Sigmoid colon (tissue), 7 donors: ENCODE measurements around the gene ARHGEF17. TPM values are rescaled to one million over a fixed set of nuclear protein-coding genes. Genes with fewer than 3 reads are reported as not detected.

Experiments
- DNase-seq: peaks from one replicate; pipeline ENCODE4 v3.0.0-alpha.2; 2019
- H3K27ac ChIP-seq, 4 donors: fragments of 200-600 bp; sonication (generic); one replicate each; pipeline ENCODE4 v1.5.1; 2016 to 2019; ENCODE audit warnings: mild to moderate bottlenecking in 1 of 4
- H3K27me3 ChIP-seq, 3 donors: fragments of 200-600 bp; sonication (generic); one replicate each; pipeline ENCODE4 v1.5.1; 2019; ENCODE audit warnings: mild to moderate bottlenecking in 1 of 3
- H3K36me3 ChIP-seq, 4 donors: fragments of 200-600 bp; sonication (generic); one replicate each; pipeline ENCODE4 v1.5.1; 2016 to 2019
- H3K4me1 ChIP-seq, 4 donors: fragments of 200-600 bp; sonication (generic); one replicate each; pipeline ENCODE4 v1.5.1; 2017 to 2019
- H3K4me3 ChIP-seq, 4 donors: fragments of 200-600 bp; sonication (generic); one replicate each; pipeline ENCODE4 v1.5.1; 2017 to 2019; ENCODE audit warnings: mild to moderate bottlenecking in 2 of 4, moderate library complexity in 1 of 4
- H3K9me3 ChIP-seq, 4 donors: fragments of 200-600 bp in 3 of 4; sonication (generic) in 3 of 4; one replicate each; pipeline versions ENCODE4 v1.5.1 to v1.6.1; 2013 to 2019
- CTCF ChIP-seq, 4 experiments: fragments of 450-650 bp in 3 of 4; fragments of 200-600 bp in 1 of 4; IDR thresholded peaks; one replicate each; pipeline ENCODE4 v1.5.1; 2016 to 2019; ENCODE audit warnings: antibody characterized with exemption in 4 of 4, mild to moderate bottlenecking in 3 of 4, moderate library complexity in 2 of 4
- EP300 ChIP-seq, 4 donors: sonication (generic); formaldehyde crosslinking; IDR thresholded peaks; one replicate each; pipeline ENCODE4 v1.6.1; 2017; ENCODE audit warnings: antibody characterized with exemption in 4 of 4
- POLR2A ChIP-seq, 2 donors: fragments of 450-650 bp; IDR thresholded peaks; one replicate each; pipeline ENCODE4 v1.6.1; 2016; ENCODE audit warnings: antibody characterized with exemption in 2 of 2, mild to moderate bottlenecking in 2 of 2, moderate library complexity in 2 of 2
- POLR2AphosphoS5 ChIP-seq, 4 donors: sonication (generic); formaldehyde crosslinking; IDR thresholded peaks; one replicate each; pipeline ENCODE4 v1.6.1; 2017; ENCODE audit warnings: antibody characterized with exemption in 4 of 4
- WGBS, 2 donors: extraction: QIAGEN DNeasy Blood & Tissue Kit; methylation state at CpG; one replicate each; pipeline ENCODE4 v1.1.7; 2013; 5-methylcytosine and 5-hydroxymethylcytosine counted together
- intact Hi-C: fragments of 100-400 bp; cut with DNase I; formaldehyde crosslinking; loops from one replicate; pipeline ENCODE4 v1.15.1; 2023
- polyA plus RNA-seq, 3 donors: library from polyadenylated mRNA; stranded (reverse); fragments of 200-250 nt; gene quantifications; one replicate each; pipeline ENCODE4 v1.2.3, GENCODE V29; 2013
- total RNA-seq, 4 donors: library from RNA; depleted of rRNA; stranded (reverse); fragments of >200 nt; gene quantifications; one replicate each; pipeline ENCODE4 v1.1.0, GENCODE V29; 2016
- donor health status: healthy with polysubstance abuse.
- donor health status: Bipolar disorder and iron deficiency.
- donor health status: healthy.

ARHGEF17 gene
- total and polyA plus RNA-seq, 7 donors: 1.8 to 104 (median 38.2) TPM

- peaks cover 0 to 21% (median 12%) of the 10 kb centered on the region in 4 donors for H3K4me1 ChIP-seq
- no peak overlapping the region for H3K4me3 ChIP-seq
- no peak for TF ChIP-seq POLR2A (IDR thresholded peaks at IDR 0.05)
- no peak for TF ChIP-seq EP300 (IDR thresholded peaks at IDR 0.05)
- no peak for TF ChIP-seq CTCF (IDR thresholded peaks at IDR 0.05)
- no peak for TF ChIP-seq POLR2AphosphoS5 (IDR thresholded peaks at IDR 0.05)
- peaks cover 0 to 15% (median 6%) of the 10 kb centered on the region in 4 donors for H3K36me3 ChIP-seq
- H3K9me3 ChIP-seq: no peaks in the 10 kb centered on the region
- no peak for DNase-seq
- peak overlapping the region; percentile 2 to 35 (median 21) for H3K27ac ChIP-seq
- 42 to 80% methylated on average over 1 of the region's 1 CpG for WGBS, 2 donors
- intact Hi-C loops: no loop called here
- no peaks in the 10 kb centered on the region for H3K27me3 ChIP-seq
Observed at GRCh38 chr11:73414977-73415651, 107.0 kb downstream of the ARHGEF17 start.

- intact Hi-C loops: no loop called here
- peak overlapping the region in 1 of 4 donors; percentile 35 for H3K27ac ChIP-seq
- no peaks in the 10 kb centered on the region for H3K27me3 ChIP-seq
- peaks cover 0 to 14% (median 6%) of the 10 kb centered on the region in 4 donors for H3K36me3 ChIP-seq
- TF ChIP-seq POLR2AphosphoS5 (IDR thresholded peaks at IDR 0.05) (no peak), POLR2A (IDR thresholded peaks at IDR 0.05) (no peak), EP300 (IDR thresholded peaks at IDR 0.05) (no peak), CTCF (IDR thresholded peaks at IDR 0.05) (no peak)
- no peak for DNase-seq
- peaks cover 0 to 21% (median 12%) of the 10 kb centered on the region in 4 donors for H3K4me1 ChIP-seq
- H3K4me3 ChIP-seq: no peak overlapping the region
- WGBS, 2 donors: 74 to 87% methylated on average over 4 of the region's 4 CpGs
- H3K9me3 ChIP-seq: no peaks in the 10 kb centered on the region
Observed at GRCh38 chr11:73415854-73416615, 108.0 kb downstream of the ARHGEF17 start.

- H3K4me1 ChIP-seq: peaks cover 0 to 21% (median 12%) of the 10 kb centered on the region in 4 donors
Observed at GRCh38 chr11:73416786-73417185, 108.7 kb downstream of the ARHGEF17 start.

More at GRCh38 chr11:73416786-73417185, 108.7 kb downstream of the ARHGEF17 start:
- DNase-seq: no peak
- Histone ChIP-seq H3K4me3 (no peak overlapping the region), H3K9me3 (no peaks in the 10 kb centered on the region), H3K27me3 (no peaks in the 10 kb centered on the region), H3K27ac (no peak overlapping the region), H3K36me3 (peaks cover 0 to 14% (median 6%) of the 10 kb centered on the region in 4 donors)
- 96 to 99% methylated on average over 2 of the region's 2 CpGs for WGBS, 2 donors
- TF ChIP-seq POLR2A (IDR thresholded peaks at IDR 0.05): no peak
- no peak for TF ChIP-seq POLR2AphosphoS5 (IDR thresholded peaks at IDR 0.05)
- TF ChIP-seq CTCF (IDR thresholded peaks at IDR 0.05): no peak
- TF ChIP-seq EP300 (IDR thresholded peaks at IDR 0.05): no peak
- intact Hi-C loops: no loop called here

Other genes starting within 250 kb of the ARHGEF17 start
- 10 to 100 TPM; 16.4 to 36.3 (median 19.4) TPM for gene FCHSD2, start 166.0 kb upstream of the ARHGEF17 start, total RNA-seq
- gene FCHSD2, start 166.0 kb upstream of the ARHGEF17 start, polyA plus RNA-seq: 10 to 100 TPM in 1 of 3 donors, 1 to 10 TPM in 2; 6.9 to 19.3 (median 7.2) TPM
- gene P2RY2, start 90.0 kb upstream of the ARHGEF17 start, total RNA-seq: under 1 TPM in 1 of 4 donors, not detected in 3; 0.16 TPM
- gene P2RY2, start 90.0 kb upstream of the ARHGEF17 start, polyA plus RNA-seq: 1 to 10 TPM; 3.0 to 6.2 (median 4.2) TPM
- 1 to 10 TPM in 3 of 4 donors, not detected in 1; 1.2 to 2.6 (median 2.5) TPM for gene P2RY6, start 35.9 kb upstream of the ARHGEF17 start, total RNA-seq
- gene P2RY6, start 35.9 kb upstream of the ARHGEF17 start, polyA plus RNA-seq: 1 to 10 TPM; 2.4 to 5.5 (median 2.5) TPM
- gene RELT, start 68.1 kb downstream of the ARHGEF17 start, total RNA-seq: 1 to 10 TPM in 2 of 4 donors, under 1 TPM in 2; 0.28 to 1.8 (median 0.95) TPM
- gene RELT, start 68.1 kb downstream of the ARHGEF17 start, polyA plus RNA-seq: 1 to 10 TPM in 2 of 3 donors, under 1 TPM in 1; 0.92 to 9.3 (median 1.2) TPM